HG02938 (cell line): ENCODE results near the gene ATF5.
"Not testable (repeated sequence)": the region's sequence is repeated elsewhere in the genome, so short reads cannot be mapped to it uniquely, and the experiment has no call there.

ENCODE experiments used
- ATAC-seq: cut with Tn5 transposase; IDR thresholded peaks from one replicate; pipeline ENCODE4 v1.9.1; 2021; ENCODE audit warnings: mild to moderate bottlenecking, moderate library complexity; ENCODE audit not compliant: unreplicated experiment

Gene ATF5

DNA sequence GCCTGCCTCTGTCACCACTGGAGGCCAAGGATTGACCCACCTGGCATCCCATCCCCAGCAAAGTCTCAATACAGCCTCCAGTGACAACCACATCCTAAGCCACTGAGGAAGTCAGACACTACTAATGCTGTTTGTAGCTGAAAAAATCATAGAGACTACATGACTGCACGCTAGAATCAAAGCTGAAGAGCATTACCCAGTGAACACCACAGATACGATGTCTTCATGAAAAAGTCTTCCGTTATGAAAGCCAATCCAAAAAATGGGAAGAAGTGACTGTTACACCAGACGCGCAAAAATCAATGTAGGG lies 11.4 kb downstream of the ATF5 start:
- ATAC-seq: no peak

- not testable (repeated sequence) for ATAC-seq
Measured at GRCh38 chr19:49944567-49944966, 15.6 kb downstream of the ATF5 start.

GRCh38 chr19:49946415-49946814 lies 17.4 kb downstream of the ATF5 start:
- ATAC-seq: no peak

DNA sequence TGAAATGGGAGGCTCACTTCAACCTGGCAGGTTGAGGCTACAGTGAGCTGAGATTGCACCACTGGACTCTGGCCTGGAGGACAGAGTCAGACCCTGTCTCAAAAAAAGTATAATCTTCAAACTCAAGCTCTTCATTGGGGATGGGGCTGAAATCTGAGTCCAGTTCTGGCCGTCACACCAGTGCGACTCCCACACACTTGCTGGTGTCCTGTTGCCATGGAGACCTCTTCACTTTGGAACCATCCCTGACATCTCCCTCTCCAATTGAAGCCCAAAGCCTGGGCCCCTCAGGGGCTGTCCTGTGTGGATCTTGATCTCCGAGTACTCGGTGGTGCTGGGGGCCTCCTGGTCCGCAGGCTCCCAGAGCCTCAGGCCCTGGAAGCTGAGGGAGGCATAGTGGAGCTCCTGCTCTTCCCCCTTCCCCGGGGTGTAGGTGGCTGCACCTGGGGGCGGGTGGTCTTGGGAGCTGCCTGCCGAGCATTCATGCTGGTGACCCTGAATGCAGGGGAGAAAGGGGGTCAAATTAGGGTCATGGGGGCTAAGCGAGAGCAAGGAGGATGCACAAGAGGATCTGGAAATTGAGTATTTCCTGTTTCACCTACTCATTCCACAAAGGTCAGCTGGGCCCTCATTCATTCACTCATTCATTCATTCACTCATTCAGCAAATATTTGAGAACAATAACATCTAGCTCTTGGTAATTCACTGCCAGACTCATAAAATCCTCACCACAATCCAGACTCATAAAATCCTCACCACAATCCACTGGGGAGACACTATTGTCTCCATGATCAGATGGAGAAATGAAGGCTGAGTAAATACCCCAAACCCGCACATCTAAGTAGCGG lies 21.0 kb downstream of the ATF5 start:
- ATAC-seq: no peak

GRCh38 chr19:49950590-49950948 lies 21.6 kb downstream of the ATF5 start:
- ATAC-seq: no peak

- no peak for ATAC-seq
Measured at GRCh38 chr19:49950956-49951526, 22.0 kb downstream of the ATF5 start.

GRCh38 chr19:49951806-49952478 lies 22.9 kb downstream of the ATF5 start:
- no peak for ATAC-seq

GRCh38 chr19:49952479-49952836 lies 23.5 kb downstream of the ATF5 start:
- no peak for ATAC-seq

DNA sequence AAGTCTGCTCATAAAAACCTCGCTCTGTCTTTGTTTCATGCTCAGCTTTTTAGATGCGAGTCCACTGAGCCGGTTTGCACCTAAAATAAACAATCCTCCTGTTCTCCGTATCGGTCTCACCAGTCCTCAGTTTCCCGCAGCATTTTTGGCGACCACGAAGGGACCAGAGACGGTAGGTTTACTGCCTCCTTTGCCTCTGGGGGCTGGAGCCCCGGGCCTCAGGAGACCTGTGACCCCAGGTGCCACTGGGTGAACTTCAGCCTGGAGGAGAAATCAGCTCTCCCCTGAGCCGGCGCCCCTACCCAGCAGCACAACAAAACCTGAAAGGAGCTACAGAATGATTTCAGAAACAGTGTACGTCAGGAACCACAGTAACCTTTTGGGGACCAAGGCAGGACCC lies 23.9 kb downstream of the ATF5 start:
- no peak for ATAC-seq

GRCh38 chr19:49953416-49953815 lies 24.4 kb downstream of the ATF5 start:
- no peak for ATAC-seq

- ATAC-seq: no peak
Measured at GRCh38 chr19:49954092-49954829, 25.3 kb downstream of the ATF5 start.

DNA sequence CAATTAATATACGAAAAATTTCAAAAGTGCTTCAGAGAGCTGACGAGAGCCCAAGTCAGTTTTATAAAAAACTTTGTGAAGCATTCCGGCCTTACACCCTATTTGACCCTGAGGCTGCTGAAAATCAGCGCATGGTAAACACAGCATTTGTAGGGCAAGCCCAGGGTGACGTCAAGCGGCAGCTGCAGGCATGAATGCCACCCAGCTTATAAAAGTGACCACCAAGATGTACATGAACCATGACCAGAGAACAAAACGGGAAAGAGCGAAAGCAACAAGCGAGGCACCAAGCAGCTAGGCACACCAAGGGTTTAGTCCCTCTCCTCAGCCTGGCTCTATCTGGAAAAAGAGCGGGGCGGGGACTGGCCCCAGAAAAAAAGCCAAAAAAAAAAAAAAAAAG lies 25.9 kb downstream of the ATF5 start:
- no peak for ATAC-seq

DNA sequence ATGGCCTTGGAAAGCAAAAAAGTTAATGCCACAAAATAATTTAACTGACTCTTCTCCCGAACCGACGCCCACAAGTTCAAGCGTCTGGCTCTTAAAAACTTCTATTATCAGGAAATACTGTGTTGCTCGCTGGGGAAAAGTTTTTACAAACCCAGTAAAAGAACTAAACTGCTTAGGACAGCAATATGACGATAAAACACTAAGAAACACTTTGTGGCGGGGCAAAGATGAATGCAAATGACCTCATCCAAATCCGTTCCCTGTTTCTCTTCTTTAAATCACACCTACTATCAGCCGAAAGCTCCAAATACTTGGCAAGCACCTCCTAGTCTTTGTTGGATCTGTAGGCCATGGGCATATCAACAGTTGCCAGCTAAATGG lies 27.1 kb downstream of the ATF5 start:
- no peak for ATAC-seq

- no peak for ATAC-seq
Measured at GRCh38 chr19:49957262-49957915, 28.4 kb downstream of the ATF5 start.

- ATAC-seq: not testable (repeated sequence)
Measured at GRCh38 chr19:49958144-49958543, 29.1 kb downstream of the ATF5 start.

- ATAC-seq: not testable (repeated sequence)
Measured at GRCh38 chr19:49958596-49958995, 29.6 kb downstream of the ATF5 start.

DNA sequence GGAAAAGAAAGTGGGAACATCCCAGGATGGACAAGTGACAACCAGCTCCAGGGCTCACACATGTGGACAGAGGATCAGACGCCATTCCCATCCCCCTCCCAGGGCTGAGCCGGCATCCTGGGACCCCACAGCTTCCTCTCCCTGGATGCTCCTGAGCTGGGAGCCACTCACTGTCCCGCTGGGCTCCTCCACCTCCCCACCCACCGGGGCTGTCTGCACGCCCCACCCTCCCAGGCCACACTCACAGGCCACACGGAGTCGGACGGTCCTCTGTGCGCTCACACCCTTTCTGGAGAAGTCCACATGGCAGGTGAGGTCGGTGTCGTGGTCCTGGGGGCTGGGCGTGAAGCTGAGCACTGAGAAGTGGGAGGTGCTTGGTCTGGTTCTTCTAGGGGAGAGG lies 30.9 kb downstream of the ATF5 start:
- ATAC-seq: not testable (repeated sequence)

- not testable (repeated sequence) for ATAC-seq
Measured at GRCh38 chr19:49960980-49961379, 32.0 kb downstream of the ATF5 start, which contains the start of gene SIGLEC11. Gene SIGLEC11 (minus strand): TSS chr19:49961172. CDS start chr19:49961081, 91 bp downstream.

GRCh38 chr19:49968279-49968922 lies 39.4 kb downstream of the ATF5 start:
- ATAC-seq: no peak

DNA sequence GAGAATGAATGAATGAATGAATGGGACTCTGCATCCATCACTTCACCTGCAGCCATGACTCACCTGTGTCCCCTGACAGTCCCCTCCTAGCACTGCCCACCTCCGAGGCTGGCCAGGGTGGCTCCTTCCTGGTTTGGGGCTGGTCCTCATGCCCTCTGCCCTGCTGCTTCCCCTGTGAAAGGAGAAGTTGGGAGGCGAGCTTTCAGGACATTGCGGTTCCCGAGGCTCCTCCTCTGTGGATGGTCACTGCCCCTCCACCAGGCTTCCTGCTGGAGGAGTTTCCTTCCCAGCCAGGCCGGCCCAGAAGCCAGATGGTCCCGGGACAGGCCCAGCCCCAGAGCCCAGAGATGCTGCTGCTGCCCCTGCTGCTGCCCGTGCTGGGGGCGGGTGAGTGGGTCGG lies 40.4 kb downstream of the ATF5 start:
- not testable (repeated sequence) for ATAC-seq
